HepG2 (cell line): Measurements from ENCODE around the gene AHCYL1. TPM values are rescaled to one million over a fixed set of nuclear protein-coding genes. Genes with fewer than 3 reads are reported as not detected.

Experiments used
- ATAC-seq: fragments of 200-7000 bp; cut with Tn5 transposase; 3 replicates; pipeline ENCODE4 v1.9.1; 2020; ENCODE audit warnings: mild to moderate bottlenecking, moderate library complexity
- BruUV-seq: library from RNA; stranded (reverse); fragments of 400-500 nt; replicated peaks from 2 replicates; lab custom pipeline; 2021; lab: Mats Ljungman, UMichigan
- CTCF ChIA-PET: fragments of 300-600 bp; formaldehyde crosslinking; extraction: SDS; loops from one replicate; lab custom pipeline; 2021; ENCODE audit warnings: low total read pairs, inconsistent platforms, low intra/inter-chr PET ratio; lab: Yijun Ruan, JAX
- POLR2A ChIA-PET: fragments of 350-600 bp; sonication (Branson Sonifier 250); formaldehyde crosslinking; loops from one replicate; lab custom pipeline; 2020; ENCODE audit warnings: antibody characterized with exemption, inconsistent platforms; lab: Yijun Ruan, JAX
- DNase-seq: peaks from one replicate; pipeline ENCODE4 v3.0.0-alpha.2; 2015; ENCODE audit warnings: low spot score
- FAIRE-seq: peaks from 3 replicates; lab custom pipeline; 2011; peaks lifted over from hg19 to GRCh38; lab: Jason Lieb, UNC
- H2AFZ ChIP-seq: one replicate; pipeline ENCODE4 v1.6.1; 2011; ENCODE audit warnings: low read length, inconsistent platforms
- H3K27ac ChIP-seq: fragments of 300-600 bp; 3 replicates; pipeline ENCODE4 v1.8.0; 2011; ENCODE audit warnings: mixed run types, mild to moderate bottlenecking, mixed read lengths, low read length, inconsistent platforms; ENCODE audit not compliant: insufficient read depth; ENCODE audit errors: extremely low read length
- H3K27me3 ChIP-seq, 2 experiments: fragments of 200-600 bp in 1 of 2; 2 replicates in 1 of 2; 3 replicates in 1 of 2; pipeline versions ENCODE4 v1.6.0 to v1.8.0; 2011; ENCODE audit warnings: low read length in 2 of 2, mild to moderate bottlenecking in 2 of 2, moderate library complexity in 2 of 2, inconsistent platforms in 1 of 2; ENCODE audit not compliant: insufficient read depth in 2 of 2, control insufficient read depth in 1 of 2
- H3K36me3 ChIP-seq, 2 experiments: fragments of 200-600 bp in 1 of 2; replicated peaks in 1 of 2; 2 replicates in 1 of 2; 3 replicates in 1 of 2; pipeline versions ENCODE4 v1.5.1 to v1.8.0; 2011; ENCODE audit warnings: low read length in 2 of 2, inconsistent platforms in 1 of 2; ENCODE audit not compliant: insufficient read depth in 2 of 2, control insufficient read depth in 1 of 2
- H3K4me1 ChIP-seq: 2 replicates; pipeline ENCODE4 v1.5.1; 2012; ENCODE audit warnings: low read length, inconsistent platforms; ENCODE audit not compliant: insufficient read depth
- H3K4me2 ChIP-seq: 2 replicates; pipeline ENCODE4 v1.6.0; 2011; ENCODE audit warnings: low read depth, low read length, inconsistent platforms
- H3K4me3 ChIP-seq, 3 experiments: fragments of 200-600 bp in 1 of 3; sonication (generic), shearing (Covaris generic) in 1 of 3; replicated peaks in 1 of 3; 2 replicates each; pipeline ENCODE4 v1.5.1; 2011 to 2016; ENCODE audit warnings: low read length in 3 of 3, inconsistent platforms in 2 of 3, low read depth in 2 of 3, mild to moderate bottlenecking in 2 of 3, control low read depth in 1 of 3, mixed read lengths in 1 of 3; ENCODE audit not compliant: insufficient read depth in 1 of 3
- H3K79me2 ChIP-seq: one replicate; pipeline ENCODE4 v1.6.1; 2011; ENCODE audit warnings: low read length, inconsistent platforms; ENCODE audit not compliant: insufficient read depth
- H3K9ac ChIP-seq: 2 replicates; pipeline ENCODE4 v1.6.0; 2011; ENCODE audit warnings: mild to moderate bottlenecking, low read depth, low read length, inconsistent platforms; ENCODE audit not compliant: insufficient read depth
- H3K9me3 ChIP-seq: 2 replicates; pipeline ENCODE4 v1.5.1; 2012; ENCODE audit warnings: mild to moderate bottlenecking, low read length
- H4K20me1 ChIP-seq: 2 replicates; pipeline ENCODE4 v1.6.0; 2011; ENCODE audit warnings: inconsistent platforms, mild to moderate bottlenecking, low read length, moderate library complexity; ENCODE audit not compliant: insufficient read depth
- ATF7-NPFF ChIP-seq: sonication (generic); formaldehyde crosslinking; IDR thresholded peaks from 2 replicates; pipeline ENCODE4 v1.8.1; 2023; ENCODE audit warnings: mild to moderate bottlenecking, low read depth, missing genetic modification reagents, moderate library complexity
- MED1 ChIP-seq: sonication (generic); formaldehyde crosslinking; IDR thresholded peaks from 2 replicates; pipeline ENCODE4 v1.4.0; 2020; ENCODE audit warnings: missing genetic modification reagents
- MIXL1 ChIP-seq: IDR thresholded peaks from 2 replicates; pipeline ENCODE4 v1.6.1; 2016
- RAD21 ChIP-seq: fragments of 450-650 bp; formaldehyde crosslinking; IDR thresholded peaks from 2 replicates; pipeline ENCODE4 v1.5.0; 2020; ENCODE audit warnings: mild to moderate bottlenecking
- ZNF7 ChIP-seq: IDR thresholded peaks from 2 replicates; pipeline ENCODE4 v1.6.1; 2016; ENCODE audit warnings: missing biosample characterization, missing genetic modification reagents
- ZNF780A ChIP-seq: sonication (generic); formaldehyde crosslinking; IDR thresholded peaks from 2 replicates; pipeline ENCODE4 v1.8.0; 2022; ENCODE audit warnings: mild to moderate bottlenecking, missing genetic modification reagents, moderate library complexity
- ZNF782 ChIP-seq: sonication (generic); formaldehyde crosslinking; IDR thresholded peaks from 2 replicates; pipeline ENCODE4 v1.4.0; 2020; ENCODE audit warnings: missing genetic modification reagents, mild to moderate bottlenecking, borderline replicate concordance
- WGBS: methylation state at CpG from one replicate; pipeline ENCODE4 v1.1.6; 2017; ENCODE audit warnings: low lambda C conversion rate; 5-methylcytosine and 5-hydroxymethylcytosine counted together
- in situ Hi-C: cut with HindIII; loops from 2 replicates; pipeline ENCODE4 v1.10.0; 2017; ENCODE audit warnings: low pct_unique_long_range_greater_than_20kb; ENCODE audit not compliant: extremely low pct_ligation_motif_present
- intact Hi-C: fragments of 100-400 bp; cut with micrococcal nuclease; formaldehyde crosslinking; loops from one replicate; pipeline ENCODE4 v1.10.0; 2022; ENCODE audit not compliant: unreplicated experiment
- polyA plus RNA-seq, 8 experiments: library from polyadenylated mRNA; depleted of rRNA in 3 of 8; stranded (reverse) in 7 of 8; unstranded in 1 of 8; fragments of >200 nt; fragmentation: Illumina TruSeq in 4 of 8; extraction: Trizol in 4 of 8; gene quantifications; 2 replicates each; pipeline versions ENCODE4 v1.2.1 to v1.2.3, GENCODE V29; 2011 to 2016; ENCODE audit warnings: low read depth in 4 of 8, missing spikeins in 1 of 8, mixed read lengths in 1 of 8; ENCODE audit not compliant: insufficient read depth in 1 of 8
- total RNA-seq, 5 experiments: library from RNA; depleted of rRNA; stranded (reverse); fragments of >200 nt; fragmentation: Illumina TruSeq; extraction: Trizol; gene quantifications; 2 replicates each; pipeline ENCODE4 v1.2.3, GENCODE V29; 2016; ENCODE audit warnings: low read depth in 1 of 5
- TF ChIP-seq, protein P1 (sequence below): sonication (generic); formaldehyde crosslinking; conservative IDR thresholded peaks from 2 replicates; pipeline ENCODE4 v1.5.0; 2020; ENCODE audit warnings: missing genetic modification reagents

AHCYL1 gene
- total and polyA plus RNA-seq, 2 of the 13 experiments (the other 11 are each of a cell fraction or from before 2014, with no cell fraction given): 40.9 to 76.3 TPM

DNA sequence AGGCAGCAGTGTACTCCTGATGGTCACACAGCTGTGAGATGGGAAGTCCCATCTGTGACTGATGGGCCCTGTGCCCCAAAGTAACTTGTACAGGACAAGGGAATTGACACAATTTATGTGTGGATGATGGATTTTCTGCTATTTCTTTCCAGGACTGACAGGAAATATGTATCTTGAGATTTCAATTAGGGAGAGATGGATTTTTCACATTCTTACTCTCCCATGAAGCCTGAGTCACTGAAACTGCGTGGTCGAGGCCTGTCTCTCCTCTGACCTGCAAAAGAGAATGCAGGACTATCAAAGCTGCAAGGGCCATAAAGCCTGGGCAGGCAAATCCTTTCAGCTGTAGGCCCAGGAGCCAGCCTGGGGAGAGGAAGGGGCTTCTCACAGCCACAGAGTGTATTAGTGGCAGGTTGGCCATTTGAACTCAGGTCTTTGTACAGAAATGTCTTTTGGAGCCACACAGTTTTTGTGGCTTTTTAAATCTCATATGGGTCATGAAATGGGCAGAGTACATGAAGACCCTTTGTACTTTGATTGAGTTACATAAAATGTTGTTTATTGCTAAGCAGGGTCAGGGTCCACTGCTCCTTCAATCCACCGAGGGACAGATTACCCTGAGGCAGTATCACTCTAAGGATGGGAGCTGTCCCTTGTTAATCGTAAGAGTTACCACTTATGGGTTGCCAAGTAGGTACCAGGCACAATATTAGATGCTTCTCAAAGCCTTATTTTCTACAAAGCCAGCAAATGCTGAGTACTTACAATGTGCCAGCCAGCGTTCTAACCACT lies 71.1 kb downstream of the AHCYL1 start:
- no peak for FAIRE-seq
- Histone ChIP-seq H4K20me1 (0 out of 2 replicates have a peak, but pooled peaks cover 3% of the 10 kb centered on the region), H3K9ac (no peak overlapping the region), H3K36me3 (peaks cover 27 to 63% of the 10 kb centered on the region in 2 experiments), H3K4me2 (no peak overlapping the region), H3K9me3 (no peaks in the 10 kb centered on the region), H3K27ac (no peak overlapping the region), H3K4me3 (no peak overlapping the region), H3K27me3 (no peaks in the 10 kb centered on the region), H3K4me1 (peaks cover 17% of the 10 kb centered on the region), H2AFZ (no peak overlapping the region), H3K79me2 (no peaks in the 10 kb centered on the region)
- in situ Hi-C loops: no loop called here
- WGBS: 90% methylated on average over 5 of the region's 5 CpGs
- ChIA-PET CTCF (interaction anchor here (3.5 kb wide), 1 partner anchor 50 kb away, joined by 20 read pairs; no protein-coding TSS in a partner anchor), POLR2A (no interaction called here)
- intact Hi-C loops: no loop called here
- no peak for DNase-seq
- no peak for TF ChIP-seq MIXL1 (CRISPR knock-in tag)
- no peak for TF ChIP-seq ZNF782
- TF ChIP-seq RAD21 (CRISPR knock-in tag): no peak
- TF ChIP-seq ZNF780A (CRISPR knock-in tag): no peak
- TF ChIP-seq, protein P1, sequence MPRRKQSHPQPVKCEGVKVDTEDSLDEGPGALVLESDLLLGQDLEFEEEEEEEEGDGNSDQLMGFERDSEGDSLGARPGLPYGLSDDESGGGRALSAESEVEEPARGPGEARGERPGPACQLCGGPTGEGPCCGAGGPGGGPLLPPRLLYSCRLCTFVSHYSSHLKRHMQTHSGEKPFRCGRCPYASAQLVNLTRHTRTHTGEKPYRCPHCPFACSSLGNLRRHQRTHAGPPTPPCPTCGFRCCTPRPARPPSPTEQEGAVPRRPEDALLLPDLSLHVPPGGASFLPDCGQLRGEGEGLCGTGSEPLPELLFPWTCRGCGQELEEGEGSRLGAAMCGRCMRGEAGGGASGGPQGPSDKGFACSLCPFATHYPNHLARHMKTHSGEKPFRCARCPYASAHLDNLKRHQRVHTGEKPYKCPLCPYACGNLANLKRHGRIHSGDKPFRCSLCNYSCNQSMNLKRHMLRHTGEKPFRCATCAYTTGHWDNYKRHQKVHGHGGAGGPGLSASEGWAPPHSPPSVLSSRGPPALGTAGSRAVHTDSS: no peak
- no peak for TF ChIP-seq ZNF7 (CRISPR knock-in tag)
- TF ChIP-seq MED1: no peak
- no peak for TF ChIP-seq ATF7-NPFF (CRISPR knock-in tag)
- BruUV-seq: no TSS peak
- ATAC-seq: no peak
